ENCODE measurements around the gene KLF16. TPM values are rescaled to one million over a fixed set of nuclear protein-coding genes. Genes with fewer than 3 reads are reported as not detected.

KLF16 gene
- polyA plus RNA-seq, 1 donor, result 13.6 TPM

DNA sequence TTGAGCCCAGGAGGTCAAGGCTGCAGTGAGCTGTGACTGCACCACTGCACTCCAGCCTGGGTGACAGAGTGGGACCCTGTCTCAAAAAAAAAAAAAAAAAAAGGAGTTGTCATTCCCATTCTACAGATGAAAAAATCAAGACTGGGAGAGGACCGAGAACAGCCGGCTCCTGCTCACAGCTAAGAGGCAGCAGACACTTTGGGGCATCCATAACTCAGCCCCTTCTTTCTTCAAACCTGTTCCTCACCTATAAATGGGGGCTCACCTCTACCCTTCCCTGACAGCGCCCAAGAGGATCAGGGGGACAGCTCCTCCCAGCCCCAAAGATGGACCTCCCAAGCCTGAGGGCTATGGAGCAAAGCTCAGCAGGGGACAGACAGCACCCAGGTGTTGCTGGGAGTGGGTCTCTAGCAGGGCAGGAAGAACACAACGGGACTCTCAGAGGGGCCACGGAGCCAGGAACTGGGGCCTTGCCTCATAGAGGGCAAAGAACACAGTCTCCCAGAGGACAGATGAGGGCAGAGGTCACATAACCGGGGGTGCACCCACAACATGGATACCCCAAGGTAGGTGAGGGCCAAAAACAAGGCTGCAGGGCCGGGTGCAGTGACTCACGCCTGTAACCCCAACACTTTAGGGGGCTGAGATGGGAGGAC is 3.4 kb upstream of the KLF16 start:
- DNase-seq, result no peak

DNA sequence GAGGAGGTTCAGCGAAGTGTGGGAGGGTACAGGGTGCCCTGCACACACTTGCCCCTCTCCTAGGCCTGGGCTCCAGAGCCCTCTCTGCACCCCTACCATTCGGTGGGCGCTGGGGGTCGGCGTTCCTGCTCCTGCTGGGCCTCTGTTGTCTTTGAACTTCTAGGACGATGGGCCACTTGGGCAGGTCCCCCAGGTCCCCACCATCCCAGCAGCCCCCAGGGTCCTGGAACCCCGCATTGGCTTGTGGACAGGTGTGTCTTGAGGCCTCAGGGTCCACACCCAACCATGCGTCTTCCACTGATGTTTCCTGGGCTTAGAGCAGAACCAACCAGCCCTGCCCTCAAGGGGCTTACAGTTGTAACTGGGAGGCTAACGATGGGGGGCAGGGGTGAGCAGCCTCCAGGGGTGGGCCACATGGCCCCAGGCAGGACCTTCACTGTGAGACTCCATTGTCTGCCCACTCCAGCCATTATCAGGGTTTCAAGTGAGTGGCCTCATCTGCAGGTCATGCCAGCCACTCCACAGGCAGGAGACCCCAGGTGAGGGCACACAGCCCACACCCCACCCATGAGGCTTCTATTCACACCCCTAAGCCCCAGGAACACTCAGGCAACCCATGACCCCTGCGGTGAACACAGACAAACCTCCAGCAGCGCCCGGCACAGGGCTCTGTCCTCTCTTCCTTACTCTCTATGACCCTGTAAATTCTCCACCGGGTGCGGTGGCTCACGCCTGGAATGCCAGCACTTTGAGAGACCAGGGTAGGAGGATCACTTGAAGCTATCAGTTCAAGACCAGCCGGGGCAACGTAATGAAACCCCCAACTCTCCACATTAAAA is 2.0 kb upstream of the KLF16 start:
- DNase-seq, result no peak

DNA sequence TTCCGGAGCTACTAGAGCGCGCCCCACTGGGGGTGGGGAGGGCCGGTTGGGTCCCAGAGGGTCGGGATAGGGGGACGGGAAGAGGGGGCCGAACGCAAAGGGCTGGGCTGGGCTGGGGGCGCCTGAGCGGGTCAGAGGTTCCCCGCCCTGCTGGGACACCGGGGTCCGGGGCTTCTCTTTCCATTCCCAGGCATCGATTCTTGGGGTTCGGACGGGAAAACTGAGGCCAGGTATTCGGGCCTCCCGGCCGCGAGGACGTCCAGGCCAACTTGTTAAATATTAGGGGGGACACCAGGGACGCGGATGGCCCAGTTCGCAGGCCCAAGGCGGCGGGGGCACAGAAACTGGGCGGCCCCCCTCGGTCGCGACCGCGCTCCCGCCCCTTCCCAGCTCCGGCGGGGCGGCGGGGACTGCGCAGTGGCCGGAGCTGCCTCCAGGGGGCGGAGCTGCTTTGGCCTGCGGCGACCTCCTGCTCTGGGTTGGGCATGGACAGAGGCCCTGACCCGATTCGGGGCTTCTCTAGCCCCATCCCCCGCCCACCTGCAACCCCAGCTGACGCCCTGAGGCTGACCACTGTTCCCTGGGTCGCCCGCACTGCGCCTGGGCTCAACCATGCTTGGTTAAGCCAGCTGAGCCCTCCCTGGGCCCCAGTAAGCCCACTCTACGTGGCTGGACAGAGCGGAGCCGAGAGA is 1.2 kb upstream of the KLF16 start:
- DNase-seq, result peak; percentile 76

DNA sequence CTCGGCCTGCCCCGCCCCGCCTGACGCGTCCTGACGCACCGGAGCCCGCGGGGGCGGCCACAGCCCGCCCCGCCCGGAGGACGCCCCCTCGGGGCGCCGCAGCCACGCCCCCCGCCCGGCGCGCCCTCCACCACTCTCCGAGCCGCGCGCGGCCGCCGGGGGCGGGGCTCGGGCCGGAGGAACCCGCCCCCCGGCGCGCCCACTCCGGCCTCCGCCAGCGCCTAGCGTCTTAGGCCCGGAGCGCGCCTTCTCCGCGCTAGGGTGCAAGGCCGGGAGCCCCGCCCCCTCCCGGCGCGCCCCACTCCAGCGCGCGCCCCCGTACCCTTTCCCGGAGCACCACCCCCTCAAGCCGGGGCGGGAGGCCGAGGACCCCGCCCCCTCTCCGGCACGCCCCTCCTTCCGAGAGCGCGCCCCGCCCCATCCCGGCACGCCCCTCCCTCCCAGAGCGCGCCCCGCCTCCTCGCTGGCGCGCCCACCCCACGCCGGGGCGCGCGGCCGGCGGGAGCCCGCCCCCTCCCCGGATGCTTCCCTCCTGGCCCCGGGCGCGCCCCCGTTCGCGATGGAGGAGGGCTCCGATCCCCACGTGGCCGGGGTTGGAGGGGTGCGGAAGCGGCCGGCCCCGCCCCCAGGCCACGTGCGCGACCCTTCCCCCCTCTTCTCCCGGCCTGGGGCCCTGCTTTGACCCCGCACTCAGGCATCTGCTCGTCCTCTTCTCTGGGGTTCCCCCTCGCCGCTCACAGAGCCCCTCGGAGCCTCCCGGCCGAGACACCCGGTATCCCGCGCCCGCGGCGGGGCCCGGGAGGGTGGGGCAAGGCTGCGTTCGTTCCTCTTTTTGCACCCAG is 480 bp upstream of the KLF16 start:
- peak; percentile 93 for DNase-seq

DNA sequence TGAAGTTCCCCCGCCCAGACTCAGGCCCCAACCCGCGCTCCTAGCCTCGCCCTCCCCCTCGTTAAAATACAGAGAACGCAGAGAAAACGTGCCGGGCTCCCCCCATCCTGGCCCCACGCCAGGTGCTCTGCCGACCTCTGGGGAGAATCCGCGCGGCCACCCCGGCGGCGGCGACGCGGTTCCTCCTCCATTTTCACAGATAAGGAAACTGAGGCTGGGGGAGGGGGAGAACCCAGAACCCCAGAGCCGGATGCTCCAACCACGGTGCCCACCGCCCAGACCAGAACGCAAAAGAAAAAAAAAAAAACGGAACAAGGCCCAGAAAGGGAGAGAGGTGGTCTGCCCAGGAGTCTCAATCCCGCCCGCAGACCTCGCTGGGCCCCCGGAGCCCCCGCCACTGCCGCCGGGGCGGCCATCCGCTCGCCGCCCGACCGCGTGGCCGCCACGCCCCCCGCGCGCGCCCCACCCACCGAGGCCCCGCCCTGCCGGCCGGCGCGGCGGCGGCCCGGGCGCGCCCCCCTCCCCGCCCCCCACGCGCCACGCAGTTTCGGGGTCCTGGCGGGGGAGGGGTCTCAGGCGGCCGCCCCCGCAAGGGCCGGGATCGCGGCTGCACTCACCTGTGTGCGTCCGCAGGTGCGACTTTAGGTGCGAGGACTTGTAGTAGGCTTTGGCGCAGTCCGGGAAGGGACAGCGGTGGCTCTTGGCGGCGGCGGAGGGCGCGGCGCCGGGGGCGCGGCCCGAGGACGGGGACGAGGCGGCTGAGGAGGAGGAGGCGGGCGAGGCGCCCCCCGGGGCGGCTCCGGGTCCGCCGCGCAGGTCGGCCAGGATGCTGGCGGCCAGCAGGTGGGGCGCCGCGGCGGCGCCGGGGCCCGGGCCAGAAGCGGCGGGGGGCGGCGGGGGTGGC is 703 bp downstream of the KLF16 start:
- no peak for DNase-seq

DNA sequence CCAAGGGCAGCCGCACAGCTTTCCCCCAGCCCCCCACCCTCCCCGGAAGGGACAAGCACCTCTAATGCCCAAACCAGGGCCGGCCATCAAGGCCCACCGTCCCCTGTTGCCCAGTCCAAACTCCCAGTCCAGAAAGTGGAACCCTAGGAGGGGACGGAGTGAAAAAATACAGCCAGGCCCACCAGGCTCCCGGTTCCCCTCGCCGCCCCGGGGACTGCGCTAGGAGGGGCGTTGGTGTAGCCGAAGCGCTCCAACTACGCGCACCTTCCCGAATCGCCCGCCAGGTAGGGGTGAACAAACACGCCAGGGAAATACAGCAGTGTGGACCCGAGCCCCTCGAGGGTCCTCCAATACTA is 1.3 kb downstream of the KLF16 start:
- no peak for DNase-seq

DNA sequence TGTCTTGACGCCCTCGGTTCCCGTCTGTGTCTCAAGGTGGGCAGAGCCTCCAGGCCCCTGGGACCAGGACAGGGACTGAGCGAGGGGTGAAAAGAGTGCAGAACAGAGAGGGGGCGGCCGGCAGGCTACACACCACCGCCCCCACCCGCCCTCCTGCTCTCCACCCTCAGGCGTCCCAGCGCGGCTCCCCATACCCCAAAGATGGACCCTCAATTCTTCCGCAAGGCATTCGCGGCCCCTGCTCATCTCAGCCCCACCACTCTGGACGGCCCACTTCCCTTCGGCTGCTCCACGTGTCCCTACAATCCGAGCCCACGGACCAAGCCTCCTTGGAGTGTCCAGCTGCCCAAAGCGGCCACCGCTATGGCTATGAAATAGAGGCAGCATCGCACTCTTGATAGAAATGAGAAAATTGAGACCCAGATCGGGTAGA is 1.8 kb downstream of the KLF16 start:
- DNase-seq, result no peak

DNA sequence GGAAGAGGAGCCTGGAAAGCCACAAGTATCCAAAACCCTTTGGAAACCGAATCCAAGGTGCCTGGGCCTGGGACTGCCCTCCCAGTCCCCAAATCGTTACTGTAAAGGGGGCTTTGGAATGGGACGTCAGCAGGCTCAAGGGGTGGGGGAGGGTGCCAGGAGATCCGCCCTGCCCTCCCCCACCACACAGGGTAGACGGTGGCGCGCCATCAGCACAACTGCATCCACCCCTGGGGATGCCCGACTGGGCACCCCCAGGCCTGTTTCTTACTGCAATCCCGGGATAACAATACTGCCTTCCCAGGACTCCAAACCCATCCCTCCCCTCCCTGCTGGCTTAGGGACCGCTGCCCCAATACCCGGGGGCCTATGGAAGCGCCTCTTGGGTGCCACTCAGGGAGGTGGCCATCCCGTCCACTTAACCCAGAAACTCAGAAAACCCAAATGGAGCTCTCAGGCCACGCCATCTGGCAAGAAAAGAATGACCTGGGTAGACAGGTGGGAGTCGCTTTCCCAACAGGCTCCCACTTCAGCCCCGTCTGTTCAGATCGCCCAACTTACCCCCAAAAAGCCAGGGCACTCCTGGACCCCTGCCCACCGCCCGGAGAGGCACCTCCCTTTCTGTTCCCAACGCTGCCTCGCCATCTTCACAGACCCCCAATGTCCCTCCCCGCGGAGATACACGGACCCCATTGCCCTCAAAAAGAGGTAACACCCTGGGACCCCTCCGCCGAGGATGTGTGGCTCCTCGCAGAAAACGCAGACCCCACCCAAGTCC is 2.4 kb downstream of the KLF16 start:
- no peak for DNase-seq

DNA sequence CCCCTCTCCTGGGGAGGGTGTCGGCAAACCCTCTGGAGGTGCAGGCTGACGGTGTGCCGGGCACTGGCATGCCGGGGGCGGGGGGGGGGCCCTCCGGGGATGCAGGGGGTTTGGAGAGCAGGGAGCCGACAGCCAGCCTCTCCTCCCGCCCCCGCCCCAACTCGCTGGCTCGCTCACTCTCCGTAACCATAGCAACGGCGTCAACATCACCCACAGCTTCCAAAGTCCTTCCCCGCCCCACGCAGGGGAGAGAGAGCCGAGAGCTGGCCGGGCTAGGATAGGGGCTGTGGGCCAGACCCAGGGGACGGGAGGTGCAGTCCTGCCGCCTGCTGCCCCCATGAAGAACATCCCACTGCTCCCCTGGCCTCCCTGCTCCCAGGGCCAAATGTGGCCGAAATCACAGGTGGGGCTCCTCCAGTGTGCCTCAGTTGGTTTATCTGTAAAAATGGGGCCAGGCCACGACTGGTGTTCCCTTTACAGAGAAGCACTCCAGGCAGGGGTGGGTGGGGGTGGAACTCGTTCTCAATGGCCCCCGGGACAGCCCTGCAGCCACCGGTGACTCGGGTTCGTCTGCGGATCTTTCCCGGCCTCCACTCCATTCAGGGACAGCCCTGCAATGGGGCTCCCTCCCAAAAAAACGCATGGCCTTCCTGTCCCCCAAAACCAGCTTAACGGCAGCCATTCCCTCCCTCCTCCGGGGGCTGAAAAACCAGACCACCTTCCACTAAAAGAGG is 3.2 kb downstream of the KLF16 start:
- peak; percentile 76 for DNase-seq

DNA sequence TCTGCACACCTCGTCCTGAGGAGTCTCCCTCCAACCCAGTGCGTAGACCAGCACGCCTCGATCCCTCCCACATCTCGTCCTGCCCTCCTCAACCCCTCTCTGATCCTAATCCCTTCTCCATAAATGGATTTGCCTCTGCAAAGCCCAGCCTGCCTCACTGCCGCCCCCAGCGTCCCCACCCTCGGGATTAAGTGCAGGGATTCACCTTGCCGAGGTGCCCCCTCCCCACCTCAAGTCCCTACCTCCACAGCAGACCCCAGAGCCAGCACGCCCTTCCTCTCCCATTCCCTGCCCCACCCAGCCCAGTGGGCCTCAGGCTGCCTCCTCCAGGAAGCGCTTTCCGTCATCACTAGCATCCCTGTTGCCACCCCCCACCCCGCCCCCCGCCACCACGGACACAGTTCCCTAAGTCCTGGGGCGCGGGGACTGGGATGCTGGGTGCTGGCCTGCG is 4.0 kb downstream of the KLF16 start:
- no peak for DNase-seq

DNA sequence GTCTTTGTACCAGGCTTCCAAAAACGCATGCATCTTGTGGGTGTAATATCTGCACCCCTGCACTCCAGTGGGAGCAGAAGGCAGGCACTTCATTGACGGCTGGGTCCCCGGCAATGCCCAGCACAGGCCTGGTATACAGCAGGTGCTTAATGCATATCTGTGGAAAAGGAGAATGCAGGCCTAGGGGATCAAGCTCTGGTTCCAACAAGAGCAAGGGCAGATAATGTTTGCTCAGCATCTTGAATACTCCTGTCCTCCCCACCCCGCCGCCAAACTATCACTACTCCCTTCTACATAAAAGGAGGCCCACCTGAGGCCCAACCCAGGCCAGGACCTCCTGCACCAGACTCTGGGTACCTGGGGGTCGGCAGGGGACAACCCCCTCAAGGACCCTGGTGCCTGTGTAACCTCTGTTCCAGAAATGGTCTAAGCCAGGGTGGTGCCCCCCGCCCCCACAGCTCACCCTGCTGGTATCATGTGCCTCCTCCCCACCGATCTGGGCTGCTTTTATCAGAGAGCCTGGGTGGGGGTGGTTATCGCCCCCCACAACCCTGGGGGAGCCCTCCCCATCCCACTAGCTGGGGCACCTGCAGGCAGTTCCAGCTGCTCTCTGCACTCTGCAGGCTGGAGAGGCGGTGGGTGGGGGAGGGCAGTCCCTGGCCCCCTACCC is 4.8 kb downstream of the KLF16 start:
- DNase-seq, result no peak

DNA sequence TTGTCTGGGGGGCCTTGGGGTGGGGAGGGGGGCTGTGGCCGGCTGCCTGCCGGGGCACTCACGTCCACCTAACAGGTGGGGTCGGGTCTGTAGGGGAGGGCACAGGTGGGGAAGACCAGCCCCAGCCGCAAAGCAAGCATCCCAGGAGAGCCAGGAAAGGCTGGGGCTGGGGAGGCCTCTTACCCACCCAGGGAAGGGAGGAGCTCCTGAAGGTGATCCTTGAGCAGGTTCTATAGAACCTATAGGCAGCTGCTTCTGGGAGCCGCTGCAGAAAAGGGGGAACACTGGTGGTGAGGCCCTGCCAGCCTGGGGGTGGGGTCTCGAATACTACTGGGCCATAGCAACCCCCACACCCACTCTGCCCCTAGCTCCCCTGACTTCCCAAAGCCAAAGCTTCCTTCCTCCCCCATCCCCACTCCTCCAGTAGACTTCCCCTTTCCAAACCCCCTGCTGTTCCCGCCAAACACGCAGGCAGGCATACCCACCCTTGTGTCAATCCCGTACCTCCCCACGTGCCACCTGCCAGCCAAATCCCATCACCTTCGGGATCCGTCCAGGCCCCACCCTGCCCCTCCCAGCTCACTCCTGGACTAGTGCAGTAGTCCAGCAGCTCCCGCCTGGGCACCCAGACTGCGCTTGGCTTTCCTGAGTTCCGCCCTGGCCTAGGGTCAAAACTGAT is 5.6 kb downstream of the KLF16 start:
- no peak for DNase-seq

DNA sequence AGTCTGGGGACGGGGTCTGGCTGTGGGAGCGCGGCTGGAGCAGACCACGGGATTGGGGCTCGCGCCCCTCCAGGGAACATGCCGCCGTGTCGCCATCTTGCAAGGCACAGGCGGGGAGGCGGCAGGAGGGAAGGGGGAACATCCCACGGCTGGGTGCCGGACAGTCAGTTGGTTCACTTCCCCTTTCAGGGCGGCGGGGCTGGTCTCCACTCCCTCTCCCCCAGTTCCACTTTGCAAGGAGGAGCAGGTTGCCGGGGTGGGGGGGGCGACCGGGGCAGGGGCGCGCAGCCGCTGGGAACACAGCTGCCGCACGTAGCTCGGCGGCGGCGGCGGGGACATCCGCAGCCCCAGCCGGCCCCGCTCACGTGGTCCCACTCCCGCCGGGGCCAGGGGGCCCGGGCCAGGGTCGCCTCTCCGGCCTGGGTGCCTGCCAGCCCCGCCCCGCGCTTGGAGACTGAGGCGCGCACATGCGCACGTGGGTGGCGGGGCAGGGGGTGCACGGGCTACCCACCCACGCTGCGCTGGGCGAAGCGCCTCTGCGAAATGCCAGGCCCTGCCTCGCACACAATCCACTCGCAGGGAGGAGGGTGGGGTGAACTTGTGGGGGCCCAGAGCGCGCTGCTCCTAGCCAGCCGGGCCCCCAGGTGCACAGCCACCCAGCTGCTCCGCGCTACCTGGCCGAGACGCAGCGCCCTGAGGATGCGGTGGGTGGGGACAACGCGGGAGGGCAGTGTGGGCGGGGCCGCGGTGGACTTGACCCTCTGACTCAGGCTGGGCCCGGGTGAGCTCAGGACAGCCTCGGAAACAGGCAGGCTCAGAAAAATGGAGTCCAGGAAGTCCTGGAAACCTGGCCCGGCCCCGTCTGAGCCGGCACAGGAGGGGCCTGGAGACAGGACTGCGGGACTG is 6.4 kb downstream of the KLF16 start:
- no peak for DNase-seq

DNA sequence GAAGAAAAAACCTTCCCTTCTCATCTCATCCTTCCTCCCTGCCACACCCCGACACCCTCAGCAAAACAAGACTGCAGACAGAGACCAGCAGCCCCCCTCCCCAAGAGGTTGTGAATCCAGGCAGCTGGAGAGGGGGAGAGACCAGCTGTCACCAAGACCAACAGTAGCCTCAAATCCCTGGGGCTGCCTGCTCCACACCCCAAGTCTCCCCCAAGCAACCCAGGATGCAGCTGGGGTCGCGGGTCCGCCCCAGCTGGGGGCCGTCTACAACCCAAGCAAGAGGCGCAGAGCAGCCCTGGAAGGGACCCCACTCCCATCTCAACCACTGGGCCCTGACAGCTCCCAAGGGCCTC is 7.1 kb downstream of the KLF16 start:
- DNase-seq, result no peak

DNA sequence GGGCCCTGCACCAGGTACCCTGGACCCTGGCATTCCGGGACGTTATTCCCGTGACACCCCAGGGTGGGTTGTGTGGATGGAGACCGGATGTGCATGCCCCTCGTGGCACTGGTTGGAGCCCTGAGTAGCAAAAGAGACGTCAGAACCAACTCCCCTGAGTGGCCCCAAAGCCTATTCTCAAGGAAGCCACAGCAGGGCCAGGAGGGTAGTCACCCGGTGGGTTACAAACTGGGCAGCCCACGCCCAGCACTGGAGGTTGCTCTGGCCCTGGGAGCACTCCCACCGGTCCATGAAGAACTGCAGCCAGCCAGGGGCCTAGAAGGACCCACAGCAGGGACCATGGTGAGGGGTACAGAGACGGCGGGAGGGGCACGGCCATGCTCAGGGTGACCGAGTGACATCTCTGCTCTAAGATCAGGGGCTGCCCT is 7.5 kb downstream of the KLF16 start:
- DNase-seq, result no peak

DNA sequence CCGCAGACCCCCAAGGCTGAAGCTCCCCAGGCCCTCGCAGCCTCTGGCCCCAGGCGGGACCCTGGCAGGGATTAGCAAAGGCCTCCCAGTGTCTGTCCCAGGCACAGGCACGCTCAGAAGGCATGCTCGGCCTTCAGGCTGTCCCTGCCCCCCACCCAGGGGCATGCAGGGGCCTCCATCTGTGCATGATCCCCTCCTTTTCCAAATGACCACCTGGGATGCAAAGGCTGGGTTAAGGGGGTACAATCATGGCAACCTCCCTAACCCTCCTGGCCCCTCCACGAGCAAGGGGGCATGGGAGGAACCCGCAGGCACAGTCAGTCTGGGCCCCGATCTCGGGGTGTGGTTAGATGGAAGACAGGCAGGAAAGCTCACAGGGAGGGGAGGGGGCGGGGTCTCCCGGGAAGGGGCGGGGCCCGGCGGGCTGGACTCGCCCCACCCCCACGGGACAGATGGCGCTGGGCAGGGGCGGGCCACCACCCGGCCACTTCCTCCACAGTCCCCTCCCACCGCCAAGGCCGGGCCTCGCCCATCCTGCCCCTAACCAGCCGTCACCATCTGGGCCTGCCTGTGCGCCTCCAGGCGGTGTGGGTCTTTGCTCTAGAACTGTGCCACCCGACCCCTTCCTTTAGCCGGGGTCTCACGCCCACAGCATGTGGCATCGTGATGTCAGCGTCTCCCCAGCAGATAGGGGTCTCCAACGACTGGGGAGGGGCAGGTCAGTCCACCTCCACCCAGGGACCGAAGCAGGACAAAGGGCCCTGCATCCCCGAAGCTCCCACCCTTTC is 8.1 kb downstream of the KLF16 start:
- DNase-seq, result peak; percentile 67

DNA sequence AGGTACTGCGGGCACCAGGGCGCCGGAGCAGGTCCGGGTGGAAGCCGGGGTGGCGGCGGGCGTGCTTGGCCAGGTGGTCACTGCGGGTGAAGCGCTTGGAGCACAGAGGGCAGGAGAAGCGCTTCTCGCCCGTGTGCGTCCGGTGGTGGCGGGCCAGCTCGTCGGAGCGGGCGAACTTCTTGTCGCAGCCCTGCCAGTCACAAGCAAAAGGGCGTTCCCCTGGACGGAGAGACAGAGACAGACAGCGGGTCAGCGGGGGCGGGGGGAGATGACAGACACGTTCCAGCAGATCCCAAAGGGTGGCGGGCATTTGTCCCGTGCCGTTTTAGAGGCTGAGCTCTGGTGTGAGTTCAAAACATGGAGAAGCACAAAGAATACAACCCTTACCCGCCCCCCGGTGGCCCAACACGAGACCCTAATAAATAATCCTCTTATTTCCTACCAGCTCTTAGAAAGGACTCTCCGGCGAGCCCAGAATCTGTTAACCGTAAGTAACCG is 8.8 kb downstream of the KLF16 start:
- no peak for DNase-seq

Data from hindlimb muscle (tissue), 1 donor.